ENCODE data around the gene KCNA10.

Gene KCNA10

DNA sequence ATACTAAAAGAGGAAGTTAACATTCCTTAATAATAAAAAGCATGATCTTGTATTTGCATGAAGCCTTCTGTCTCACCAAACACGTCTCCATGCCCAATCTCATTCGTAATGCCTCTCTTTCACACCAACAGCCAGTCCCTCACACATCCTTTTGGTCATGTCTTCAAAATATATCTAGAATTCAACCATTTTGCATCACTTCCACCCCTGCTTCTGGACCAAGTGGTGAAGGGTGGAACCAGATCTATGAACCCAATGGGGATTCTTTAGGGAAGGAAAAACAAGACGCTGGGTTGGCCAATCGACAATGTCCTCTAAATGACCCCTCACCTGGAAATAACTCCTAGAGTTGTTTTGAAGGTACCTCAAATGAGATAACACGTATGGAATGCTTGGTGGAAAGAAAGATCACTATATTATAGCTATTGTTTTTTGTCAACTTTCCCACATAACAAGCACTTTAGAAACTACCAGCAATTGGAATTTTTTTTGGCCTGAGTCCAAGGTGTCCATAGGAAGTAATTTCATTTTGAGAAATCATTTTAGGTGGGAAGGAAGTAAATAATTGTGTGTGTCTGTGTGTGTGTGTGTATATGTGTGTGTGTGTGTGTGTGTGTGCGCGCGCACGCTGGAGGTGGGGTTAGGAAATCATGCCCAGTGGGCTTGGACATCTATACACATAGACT is at the start of gene KCNA10:
Gene KCNA10, minus strand, starts transcription at position 51 of the 686 bp plus-strand sequence. CDS start 388 bp downstream, outside the sequence.
- DNase-seq: no peak
- Histone ChIP-seq H3K4me3 (ENCODE audit: low read length) (no peak within 1 kb of the TSS), H3K79me2 (ENCODE audit: low read length) (no peaks in the 10 kb centered on the region), H3K4me1 (ENCODE audit: low read length) (no peaks in the 10 kb centered on the region), H2AFZ (ENCODE audit: low read length) (no peak within 1 kb of the TSS), H4K20me1 (ENCODE audit: insufficient read depth, low read length) (no peaks in the 10 kb centered on the region), H3K36me3 (replicated peaks; ENCODE audit: insufficient read depth, low read length) (no peaks in the 10 kb centered on the region), H3K9me2 (replicated peaks; ENCODE audit: insufficient read depth, low read length) (no peaks in the 10 kb centered on the region), H3F3A (ENCODE audit: insufficient read depth, low read length) (no peaks in the 10 kb centered on the region), H3K4me2 (ENCODE audit: low read depth, low read length) (no peak within 1 kb of the TSS), H3K27me3 (replicated peaks; ENCODE audit: insufficient read depth, low read length) (no peaks in the 10 kb centered on the region), H3K9me3 (replicated peaks; ENCODE audit: insufficient read depth, low read length) (no peaks in the 10 kb centered on the region), H3K27ac (ENCODE audit: low read length) (no peak within 1 kb of the TSS), H3K9ac (ENCODE audit: low read length) (no peak within 1 kb of the TSS)
- TF ChIP-seq EZH2phosphoT487 (IDR thresholded peaks at IDR 0.05; ENCODE audit: low read length) (no peak), EZH2 (optimal IDR thresholded peaks at IDR 0.05; ENCODE audit: low read depth, low read length) (no peak)
- TF ChIP-seq, protein P1, sequence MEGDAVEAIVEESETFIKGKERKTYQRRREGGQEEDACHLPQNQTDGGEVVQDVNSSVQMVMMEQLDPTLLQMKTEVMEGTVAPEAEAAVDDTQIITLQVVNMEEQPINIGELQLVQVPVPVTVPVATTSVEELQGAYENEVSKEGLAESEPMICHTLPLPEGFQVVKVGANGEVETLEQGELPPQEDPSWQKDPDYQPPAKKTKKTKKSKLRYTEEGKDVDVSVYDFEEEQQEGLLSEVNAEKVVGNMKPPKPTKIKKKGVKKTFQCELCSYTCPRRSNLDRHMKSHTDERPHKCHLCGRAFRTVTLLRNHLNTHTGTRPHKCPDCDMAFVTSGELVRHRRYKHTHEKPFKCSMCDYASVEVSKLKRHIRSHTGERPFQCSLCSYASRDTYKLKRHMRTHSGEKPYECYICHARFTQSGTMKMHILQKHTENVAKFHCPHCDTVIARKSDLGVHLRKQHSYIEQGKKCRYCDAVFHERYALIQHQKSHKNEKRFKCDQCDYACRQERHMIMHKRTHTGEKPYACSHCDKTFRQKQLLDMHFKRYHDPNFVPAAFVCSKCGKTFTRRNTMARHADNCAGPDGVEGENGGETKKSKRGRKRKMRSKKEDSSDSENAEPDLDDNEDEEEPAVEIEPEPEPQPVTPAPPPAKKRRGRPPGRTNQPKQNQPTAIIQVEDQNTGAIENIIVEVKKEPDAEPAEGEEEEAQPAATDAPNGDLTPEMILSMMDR (IDR thresholded peaks at IDR 0.05; ENCODE audit: low read length): no peak

DNA sequence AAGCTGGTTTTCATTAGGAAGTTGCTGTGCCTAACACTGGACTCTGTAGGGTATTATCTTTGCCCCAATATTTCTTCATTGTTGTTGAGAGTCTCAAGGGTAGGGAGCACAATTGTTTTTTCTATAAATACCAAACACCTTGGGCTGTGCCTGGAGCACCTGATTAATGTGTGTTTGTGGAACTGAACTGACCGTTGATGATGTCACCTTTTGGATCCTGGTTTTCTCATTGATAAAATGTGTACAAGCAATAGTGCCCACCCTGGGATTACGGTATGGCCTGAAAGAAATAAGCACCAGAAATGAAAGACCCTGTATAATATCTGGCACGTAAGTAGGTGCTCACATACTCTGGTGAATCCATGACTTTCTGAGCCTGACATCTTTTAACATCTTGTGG is 47.9 kb upstream of the KCNA10 start:
- TF ChIP-seq EZH2 (optimal IDR thresholded peaks at IDR 0.05; ENCODE audit: low read depth, low read length) (no peak), EZH2phosphoT487 (IDR thresholded peaks at IDR 0.05; ENCODE audit: low read length) (no peak)
- TF ChIP-seq, protein P1 (IDR thresholded peaks at IDR 0.05; ENCODE audit: low read length): no peak
- H3K4me1 ChIP-seq (ENCODE audit: low read length): no peaks in the 10 kb centered on the region
- no peak overlapping the region for H3K9ac ChIP-seq (ENCODE audit: low read length)

DNA sequence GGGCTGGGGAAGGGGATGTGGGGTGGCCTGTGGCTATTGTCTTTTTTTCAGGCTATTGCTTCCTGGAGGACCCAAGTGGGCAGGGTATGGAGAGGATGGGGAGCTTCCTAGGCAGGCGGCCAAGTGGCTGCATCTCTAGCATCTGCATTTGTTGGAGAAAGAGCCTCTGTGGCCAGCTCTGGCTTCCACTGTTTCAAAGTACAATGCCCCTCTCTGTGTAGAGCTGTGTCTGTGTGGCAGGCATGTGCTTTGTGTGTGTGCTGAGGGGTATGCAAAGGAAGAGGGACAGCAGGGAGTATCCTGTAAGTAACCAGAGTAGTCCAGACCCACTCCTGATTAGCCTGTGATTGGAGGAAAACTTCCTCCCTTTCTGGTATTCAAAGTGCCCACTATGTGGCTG is 46.6 kb upstream of the KCNA10 start:
- DNase-seq: no peak
- Histone ChIP-seq H3K9me3 (replicated peaks; ENCODE audit: insufficient read depth, low read length) (no peaks in the 10 kb centered on the region), H3K4me3 (ENCODE audit: low read length) (no peak overlapping the region), H3F3A (ENCODE audit: insufficient read depth, low read length) (no peaks in the 10 kb centered on the region), H4K20me1 (ENCODE audit: insufficient read depth, low read length) (no peaks in the 10 kb centered on the region), H2AFZ (ENCODE audit: low read length) (no peak overlapping the region), H3K4me1 (ENCODE audit: low read length) (no peaks in the 10 kb centered on the region), H3K9ac (ENCODE audit: low read length) (no peak overlapping the region), H3K9me2 (replicated peaks; ENCODE audit: insufficient read depth, low read length) (no peaks in the 10 kb centered on the region), H3K36me3 (replicated peaks; ENCODE audit: insufficient read depth, low read length) (no peaks in the 10 kb centered on the region), H3K27me3 (replicated peaks; ENCODE audit: insufficient read depth, low read length) (no peaks in the 10 kb centered on the region), H3K4me2 (ENCODE audit: low read depth, low read length) (no peak overlapping the region), H3K79me2 (ENCODE audit: low read length) (no peaks in the 10 kb centered on the region), H3K27ac (ENCODE audit: low read length) (no peak overlapping the region)
- TF ChIP-seq EZH2 (optimal IDR thresholded peaks at IDR 0.05; ENCODE audit: low read depth, low read length) (no peak), EZH2phosphoT487 (IDR thresholded peaks at IDR 0.05; ENCODE audit: low read length) (no peak)
- TF ChIP-seq, protein P1 (IDR thresholded peaks at IDR 0.05; ENCODE audit: low read length): no peak

More for the DNA sequence above, 47.9 kb upstream of the KCNA10 start:
- Histone ChIP-seq H3K27ac (ENCODE audit: low read length) (no peak overlapping the region), H3K4me2 (ENCODE audit: low read depth, low read length) (no peak overlapping the region), H4K20me1 (ENCODE audit: insufficient read depth, low read length) (no peaks in the 10 kb centered on the region), H3F3A (ENCODE audit: insufficient read depth, low read length) (no peaks in the 10 kb centered on the region), H3K36me3 (replicated peaks; ENCODE audit: insufficient read depth, low read length) (no peaks in the 10 kb centered on the region), H3K4me3 (ENCODE audit: low read length) (no peak overlapping the region), H3K9me3 (replicated peaks; ENCODE audit: insufficient read depth, low read length) (no peaks in the 10 kb centered on the region), H3K9me2 (replicated peaks; ENCODE audit: insufficient read depth, low read length) (no peaks in the 10 kb centered on the region), H3K27me3 (replicated peaks; ENCODE audit: insufficient read depth, low read length) (no peaks in the 10 kb centered on the region), H2AFZ (ENCODE audit: low read length) (no peak overlapping the region), H3K79me2 (ENCODE audit: low read length) (no peaks in the 10 kb centered on the region)
- DNase-seq: no peak

Measured in MM.1S (cell line).